ENCODE results near the gene METTL24.
"Not testable (repeated sequence)": the region's sequence is repeated elsewhere in the genome, so short reads cannot be mapped to it uniquely, and the experiment has no call there.

METTL24 gene

GRCh38 chr6:110355022-110355421 lies 3.1 kb downstream of the METTL24 start:
- no peak for TF ChIP-seq ZFX (IDR thresholded peaks at IDR 0.05; ENCODE audit: borderline replicate concordance)
- TF ChIP-seq, protein P1, sequence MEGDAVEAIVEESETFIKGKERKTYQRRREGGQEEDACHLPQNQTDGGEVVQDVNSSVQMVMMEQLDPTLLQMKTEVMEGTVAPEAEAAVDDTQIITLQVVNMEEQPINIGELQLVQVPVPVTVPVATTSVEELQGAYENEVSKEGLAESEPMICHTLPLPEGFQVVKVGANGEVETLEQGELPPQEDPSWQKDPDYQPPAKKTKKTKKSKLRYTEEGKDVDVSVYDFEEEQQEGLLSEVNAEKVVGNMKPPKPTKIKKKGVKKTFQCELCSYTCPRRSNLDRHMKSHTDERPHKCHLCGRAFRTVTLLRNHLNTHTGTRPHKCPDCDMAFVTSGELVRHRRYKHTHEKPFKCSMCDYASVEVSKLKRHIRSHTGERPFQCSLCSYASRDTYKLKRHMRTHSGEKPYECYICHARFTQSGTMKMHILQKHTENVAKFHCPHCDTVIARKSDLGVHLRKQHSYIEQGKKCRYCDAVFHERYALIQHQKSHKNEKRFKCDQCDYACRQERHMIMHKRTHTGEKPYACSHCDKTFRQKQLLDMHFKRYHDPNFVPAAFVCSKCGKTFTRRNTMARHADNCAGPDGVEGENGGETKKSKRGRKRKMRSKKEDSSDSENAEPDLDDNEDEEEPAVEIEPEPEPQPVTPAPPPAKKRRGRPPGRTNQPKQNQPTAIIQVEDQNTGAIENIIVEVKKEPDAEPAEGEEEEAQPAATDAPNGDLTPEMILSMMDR (IDR thresholded peaks at IDR 0.05): no peak
- no peak overlapping the region for H3K27ac ChIP-seq

GRCh38 chr6:110354153-110354552 lies 4.0 kb downstream of the METTL24 start:
- TF ChIP-seq, protein P1 (IDR thresholded peaks at IDR 0.05): no peak
- no peak for TF ChIP-seq ZFX (IDR thresholded peaks at IDR 0.05; ENCODE audit: borderline replicate concordance)
- H3K27ac ChIP-seq: no peak overlapping the region

- H3K27ac ChIP-seq: no peak overlapping the region
Observed at GRCh38 chr6:110353457-110354001, 4.6 kb downstream of the METTL24 start.

DNA sequence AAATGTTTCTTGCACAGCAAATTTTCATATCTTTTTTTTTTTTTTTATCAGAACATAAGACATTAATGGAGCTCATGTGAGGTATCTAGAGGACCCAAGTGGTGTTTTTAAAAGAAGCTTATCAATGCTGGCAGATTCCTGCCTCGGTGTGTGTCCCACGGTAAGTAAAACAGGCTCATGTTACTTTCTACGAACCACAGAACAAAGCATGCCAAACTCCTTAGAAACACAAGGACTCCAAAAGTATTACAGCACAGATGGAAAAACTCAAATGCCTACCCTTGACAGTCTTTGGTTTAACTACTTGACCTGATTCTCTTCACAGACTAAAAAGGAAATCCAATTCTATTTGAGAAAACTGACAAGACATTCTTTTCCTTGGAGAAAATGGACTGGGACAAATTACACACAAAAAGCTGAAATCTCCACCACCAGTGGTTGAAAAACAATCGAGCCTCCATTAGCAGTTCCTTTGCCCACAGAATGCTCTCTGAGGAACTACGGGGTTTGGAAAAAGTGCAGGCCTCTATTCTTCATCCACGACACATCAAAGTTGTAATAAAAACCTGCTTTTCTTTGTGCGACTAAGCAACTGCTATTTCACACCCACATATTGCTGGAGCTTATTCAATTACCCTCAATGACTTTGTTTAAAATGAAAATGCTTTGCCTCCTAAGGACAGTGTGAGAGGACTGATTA lies 5.4 kb downstream of the METTL24 start:
- TF ChIP-seq ZFX (IDR thresholded peaks at IDR 0.05; ENCODE audit: borderline replicate concordance): no peak
- TF ChIP-seq, protein P1 (IDR thresholded peaks at IDR 0.05): no peak
- H3K27ac ChIP-seq: no peak overlapping the region

More at GRCh38 chr6:110353457-110354001, 4.6 kb downstream of the METTL24 start:
- no peak for TF ChIP-seq ZFX (IDR thresholded peaks at IDR 0.05; ENCODE audit: borderline replicate concordance)
- TF ChIP-seq, protein P1 (IDR thresholded peaks at IDR 0.05): no peak

DNA sequence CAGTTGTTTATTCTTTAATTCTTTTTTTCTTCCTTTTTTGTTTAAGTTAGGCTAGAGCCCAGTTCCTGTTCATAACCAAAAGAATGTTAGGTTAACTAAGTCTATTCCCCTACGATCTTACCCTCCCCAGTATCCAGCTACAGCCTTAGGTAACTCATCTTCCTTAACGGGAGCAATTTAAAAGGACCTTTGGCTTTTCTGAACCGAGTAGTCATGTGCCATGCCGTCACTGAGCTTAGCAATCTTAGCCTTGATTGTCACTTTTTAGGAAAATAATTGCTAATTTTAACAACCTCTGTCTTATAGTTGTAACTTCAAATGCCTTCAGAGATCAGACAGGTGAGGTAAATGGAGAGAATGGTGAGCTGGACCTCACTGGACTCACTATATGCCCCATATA lies 6.2 kb downstream of the METTL24 start:
- TF ChIP-seq, protein P1 (IDR thresholded peaks at IDR 0.05): no peak
- TF ChIP-seq ZFX (IDR thresholded peaks at IDR 0.05; ENCODE audit: borderline replicate concordance): no peak
- no peak overlapping the region for H3K27ac ChIP-seq

GRCh38 chr6:110351546-110351945 lies 6.6 kb downstream of the METTL24 start:
- TF ChIP-seq, protein P1 (IDR thresholded peaks at IDR 0.05): no peak
- TF ChIP-seq ZFX (IDR thresholded peaks at IDR 0.05; ENCODE audit: borderline replicate concordance): no peak
- H3K27ac ChIP-seq: no peak overlapping the region

DNA sequence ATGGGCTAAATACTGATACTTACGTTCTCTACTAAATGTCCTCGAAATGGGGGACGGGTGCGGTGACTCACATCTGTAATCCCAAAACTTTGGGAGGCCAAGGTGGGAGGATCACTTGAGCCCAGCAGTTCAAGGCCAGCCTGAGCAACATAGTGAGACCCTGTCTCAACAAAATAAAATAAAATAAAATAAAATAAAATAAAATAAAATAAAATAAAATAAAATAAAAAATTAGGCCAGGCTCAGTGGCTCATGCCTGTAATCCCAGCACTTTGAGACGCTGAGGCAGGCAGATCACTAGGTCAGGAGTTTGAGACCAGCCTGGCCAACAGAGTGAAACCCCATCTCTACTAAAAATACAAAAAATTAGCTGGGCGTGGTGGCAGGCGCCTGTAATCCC lies 7.6 kb downstream of the METTL24 start:
- not testable (repeated sequence) for H3K27ac ChIP-seq
